ENCODE data around the gene LDLRAD1. TPM values are rescaled to one million over a fixed set of nuclear protein-coding genes. Genes with fewer than 3 reads are reported as not detected.
"Not testable (repeated sequence)": the region's sequence is repeated elsewhere in the genome, so short reads cannot be mapped to it uniquely, and the experiment has no call there.

LDLRAD1 gene
- not detected for total RNA-seq

GRCh38 chr1:54017979-54018378 lies at the start of gene LDLRAD1:
TSS of gene LDLRAD1 (minus strand) at chr1:54018186. CDS start at chr1:54018112, 74 bp downstream.
- no peak for ATAC-seq
- Mint-ChIP-seq H3K4me1 (ENCODE audit: low read depth in 2 of 2) (no peaks in the 10 kb centered on the region), H3K27ac (no peak within 1 kb of the TSS), H3K36me3 (no peaks in the 10 kb centered on the region), H3K9me3 (no peaks in the 10 kb centered on the region), H3K27me3 (peaks cover 0 to 8% of the 10 kb centered on the region in 2 donors), H3K4me3 (no peak within 1 kb of the TSS)
- no peak for DNase-seq (ENCODE audit: low spot score)

GRCh38 chr1:54064299-54064698 lies 46.3 kb upstream of the LDLRAD1 start:
- ATAC-seq (no peak), DNase-seq (ENCODE audit: low spot score) (no peak)
- peaks cover 0 to 3% of the 10 kb centered on the region in 2 donors for H3K4me1 Mint-ChIP-seq (ENCODE audit: low read depth in 2 of 2)
- no peaks in the 10 kb centered on the region for H3K9me3 Mint-ChIP-seq
- H3K27ac Mint-ChIP-seq: no peak overlapping the region
- no peaks in the 10 kb centered on the region for H3K36me3 Mint-ChIP-seq
- H3K27me3 Mint-ChIP-seq: no peaks in the 10 kb centered on the region
- no peak overlapping the region for H3K4me3 Mint-ChIP-seq

GRCh38 chr1:54054438-54054749 lies 36.4 kb upstream of the LDLRAD1 start:
- H3K36me3 Mint-ChIP-seq: peaks cover 11% of the 10 kb centered on the region
- H3K4me3 Mint-ChIP-seq: no peak overlapping the region
- H3K27ac Mint-ChIP-seq: no peak overlapping the region
- no peak for DNase-seq (ENCODE audit: low spot score)
- no peak for ATAC-seq
- no peaks in the 10 kb centered on the region for H3K27me3 Mint-ChIP-seq
- H3K9me3 Mint-ChIP-seq: no peaks in the 10 kb centered on the region
- H3K4me1 Mint-ChIP-seq (ENCODE audit: low read depth in 2 of 2): peaks cover 24 to 26% of the 10 kb centered on the region in 2 donors

GRCh38 chr1:54053745-54054437 lies 35.9 kb upstream of the LDLRAD1 start:
- no peak for DNase-seq (ENCODE audit: low spot score)
- Mint-ChIP-seq H3K27me3 (no peaks in the 10 kb centered on the region), H3K4me1 (ENCODE audit: low read depth in 2 of 2) (peaks cover 24 to 26% of the 10 kb centered on the region in 2 donors), H3K4me3 (no peak overlapping the region), H3K36me3 (peaks cover 11% of the 10 kb centered on the region), H3K27ac (no peak overlapping the region), H3K9me3 (no peaks in the 10 kb centered on the region)
- ATAC-seq: no peak

GRCh38 chr1:54052934-54053744 lies 35.2 kb upstream of the LDLRAD1 start, which contains the start of the genes TCEANC2 and TMEM59:
TSS of gene TCEANC2 (plus strand) at chr1:54053608. CDS start at chr1:54054423, 815 bp downstream.
TSS of gene TMEM59 (minus strand) at chr1:54053204. CDS start at chr1:54053188, 16 bp downstream.
- peaks cover 23 to 24% of the 10 kb centered on the region in 2 donors for H3K4me1 Mint-ChIP-seq (ENCODE audit: low read depth in 2 of 2)
- H3K4me3 Mint-ChIP-seq: no peak within 1 kb of the TSS
- peaks cover 10% of the 10 kb centered on the region for H3K36me3 Mint-ChIP-seq
- H3K27ac Mint-ChIP-seq: no peak within 1 kb of the TSS
- H3K9me3 Mint-ChIP-seq: no peaks in the 10 kb centered on the region
- ATAC-seq (peak; percentile 97), DNase-seq (ENCODE audit: low spot score) (peak; percentile 100)
- H3K27me3 Mint-ChIP-seq: no peaks in the 10 kb centered on the region

- ATAC-seq (peak; percentile 7 to 44), DNase-seq (ENCODE audit: low spot score) (no peak)
- H3K9me3 Mint-ChIP-seq: no peaks in the 10 kb centered on the region
- H3K27ac Mint-ChIP-seq: no peak overlapping the region
- H3K36me3 Mint-ChIP-seq: peaks cover 3% of the 10 kb centered on the region
- H3K27me3 Mint-ChIP-seq: no peaks in the 10 kb centered on the region
- no peak overlapping the region for H3K4me3 Mint-ChIP-seq
- peaks cover 23% of the 10 kb centered on the region in 2 donors for H3K4me1 Mint-ChIP-seq (ENCODE audit: low read depth in 2 of 2)
Observed at GRCh38 chr1:54052431-54052933, 34.5 kb upstream of the LDLRAD1 start.

GRCh38 chr1:54051933-54052430 lies 34.0 kb upstream of the LDLRAD1 start:
- Mint-ChIP-seq H3K4me1 (ENCODE audit: low read depth in 2 of 2) (peaks cover 26% of the 10 kb centered on the region in 2 donors), H3K36me3 (no peaks in the 10 kb centered on the region), H3K27ac (no peak overlapping the region), H3K9me3 (no peaks in the 10 kb centered on the region), H3K27me3 (no peaks in the 10 kb centered on the region), H3K4me3 (no peak overlapping the region)
- no peak for DNase-seq (ENCODE audit: low spot score)
- ATAC-seq: no peak

GRCh38 chr1:54050435-54050834 lies 32.4 kb upstream of the LDLRAD1 start:
- H3K27me3 Mint-ChIP-seq; H3K9me3 Mint-ChIP-seq; H3K4me3 Mint-ChIP-seq; ATAC-seq; H3K36me3 Mint-ChIP-seq; DNase-seq (ENCODE audit: low spot score); H3K27ac Mint-ChIP-seq: not testable (repeated sequence)
- peaks cover 24 to 29% of the 10 kb centered on the region in 2 donors for H3K4me1 Mint-ChIP-seq (ENCODE audit: low read depth in 2 of 2)

GRCh38 chr1:54047384-54048305 lies 29.7 kb upstream of the LDLRAD1 start:
- DNase-seq (ENCODE audit: low spot score) (no peak), ATAC-seq (no peak)
- Mint-ChIP-seq H3K36me3 (no peaks in the 10 kb centered on the region), H3K4me3 (no peak overlapping the region), H3K4me1 (ENCODE audit: low read depth in 2 of 2) (peaks cover 18 to 22% of the 10 kb centered on the region in 2 donors), H3K27me3 (no peaks in the 10 kb centered on the region), H3K9me3 (no peaks in the 10 kb centered on the region), H3K27ac (peak overlapping the region in 1 of 2 donors; percentile 12)

- peaks cover 18 to 22% of the 10 kb centered on the region in 2 donors for H3K4me1 Mint-ChIP-seq (ENCODE audit: low read depth in 2 of 2)
- DNase-seq (ENCODE audit: low spot score) (no peak), ATAC-seq (no peak)
- no peaks in the 10 kb centered on the region for H3K9me3 Mint-ChIP-seq
- H3K36me3 Mint-ChIP-seq: no peaks in the 10 kb centered on the region
- H3K27ac Mint-ChIP-seq: peak overlapping the region in 1 of 2 donors; percentile 12
- no peak overlapping the region for H3K4me3 Mint-ChIP-seq
- no peaks in the 10 kb centered on the region for H3K27me3 Mint-ChIP-seq
Observed at GRCh38 chr1:54046671-54047383, 28.8 kb upstream of the LDLRAD1 start.

- H3K4me1 Mint-ChIP-seq (ENCODE audit: low read depth in 2 of 2): peaks cover 18 to 20% of the 10 kb centered on the region in 2 donors
- H3K27me3 Mint-ChIP-seq: no peaks in the 10 kb centered on the region
Observed at GRCh38 chr1:54045496-54045895, 27.5 kb upstream of the LDLRAD1 start.

GRCh38 chr1:54041806-54042205 lies 23.8 kb upstream of the LDLRAD1 start:
- H3K36me3 Mint-ChIP-seq: peaks cover 10% of the 10 kb centered on the region
- H3K27ac Mint-ChIP-seq: no peak overlapping the region
- peaks cover 11 to 12% of the 10 kb centered on the region in 2 donors for H3K4me1 Mint-ChIP-seq (ENCODE audit: low read depth in 2 of 2)

More at GRCh38 chr1:54045496-54045895, 27.5 kb upstream of the LDLRAD1 start:
- Mint-ChIP-seq H3K27ac (peak overlapping the region in 1 of 2 donors; percentile 32), H3K36me3 (no peaks in the 10 kb centered on the region), H3K4me3 (no peak overlapping the region), H3K9me3 (no peaks in the 10 kb centered on the region)
- DNase-seq (ENCODE audit: low spot score) (no peak), ATAC-seq (no peak)

More at GRCh38 chr1:54041806-54042205, 23.8 kb upstream of the LDLRAD1 start:
- Mint-ChIP-seq H3K4me3 (no peak overlapping the region), H3K9me3 (no peaks in the 10 kb centered on the region), H3K27me3 (no peaks in the 10 kb centered on the region)
- no peak for ATAC-seq
- DNase-seq (ENCODE audit: low spot score): no peak

Measured in natural killer cell treated with Interleukin-12 subunit alpha and Interleukin-12 subunit beta and Interleukin-15 and Interleukin-18, amount 100 ng/mL, for 72 hours (primary cell).